Kasumi-1 (cell line): Measurements from ENCODE around the gene FBXO11.

Experiments used
- DNase-seq, 2 experiments: peaks; one replicate each; lab custom pipeline; 2025; lab: John Stamatoyannopoulos, UW

FBXO11 gene

GRCh38 chr2:47783486-47784351 lies 122.6 kb downstream of the FBXO11 start:
- peak; percentile 63 to 75 for DNase-seq

DNA sequence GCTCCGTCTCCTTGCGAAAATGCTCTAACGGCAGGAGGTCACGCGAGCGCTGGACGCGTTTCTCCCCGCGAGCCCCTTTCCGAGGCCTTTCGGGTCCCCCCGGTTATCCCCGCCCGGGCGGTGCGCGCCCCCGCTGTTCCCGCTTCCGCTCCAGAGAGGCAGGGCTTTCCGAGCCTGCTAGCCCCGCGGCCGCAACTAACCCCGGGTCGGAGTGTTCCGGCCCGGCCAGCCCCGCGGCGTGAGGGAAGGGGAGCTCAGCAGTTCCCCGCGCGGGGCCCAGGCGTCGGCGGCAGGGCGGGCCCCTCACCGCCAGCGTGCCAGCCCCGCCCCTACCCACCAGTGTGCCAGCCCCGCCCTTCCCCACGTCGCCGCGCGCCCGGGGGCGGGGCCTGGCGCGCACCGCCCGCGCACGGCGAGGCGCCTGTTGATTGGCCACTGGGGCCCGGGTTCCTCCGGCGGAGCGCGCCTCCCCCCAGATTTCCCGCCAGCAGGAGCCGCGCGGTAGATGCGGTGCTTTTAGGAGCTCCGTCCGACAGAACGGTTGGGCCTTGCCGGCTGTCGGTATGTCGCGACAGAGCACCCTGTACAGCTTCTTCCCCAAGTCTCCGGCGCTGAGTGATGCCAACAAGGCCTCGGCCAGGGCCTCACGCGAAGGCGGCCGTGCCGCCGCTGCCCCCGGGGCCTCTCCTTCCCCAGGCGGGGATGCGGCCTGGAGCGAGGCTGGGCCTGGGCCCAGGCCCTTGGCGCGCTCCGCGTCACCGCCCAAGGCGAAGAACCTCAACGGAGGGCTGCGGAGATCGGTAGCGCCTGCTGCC lies 123.4 kb downstream of the FBXO11 start, which contains the start of gene MSH6:
Gene MSH6, plus strand, starts transcription at position 475 of the 815 bp plus-strand sequence. Its CDS starts 89 bp downstream, at position 564.
- peak; percentile 74 to 75 for DNase-seq

GRCh38 chr2:47782381-47782670 lies 124.0 kb downstream of the FBXO11 start:
- DNase-seq = no peak

- DNase-seq = no peak
These were observed 126.9 kb downstream of the FBXO11 start for GRCh38 chr2:47779426-47779790.

- no peak for DNase-seq
These were observed 127.4 kb downstream of the FBXO11 start for GRCh38 chr2:47778698-47779425.

DNA sequence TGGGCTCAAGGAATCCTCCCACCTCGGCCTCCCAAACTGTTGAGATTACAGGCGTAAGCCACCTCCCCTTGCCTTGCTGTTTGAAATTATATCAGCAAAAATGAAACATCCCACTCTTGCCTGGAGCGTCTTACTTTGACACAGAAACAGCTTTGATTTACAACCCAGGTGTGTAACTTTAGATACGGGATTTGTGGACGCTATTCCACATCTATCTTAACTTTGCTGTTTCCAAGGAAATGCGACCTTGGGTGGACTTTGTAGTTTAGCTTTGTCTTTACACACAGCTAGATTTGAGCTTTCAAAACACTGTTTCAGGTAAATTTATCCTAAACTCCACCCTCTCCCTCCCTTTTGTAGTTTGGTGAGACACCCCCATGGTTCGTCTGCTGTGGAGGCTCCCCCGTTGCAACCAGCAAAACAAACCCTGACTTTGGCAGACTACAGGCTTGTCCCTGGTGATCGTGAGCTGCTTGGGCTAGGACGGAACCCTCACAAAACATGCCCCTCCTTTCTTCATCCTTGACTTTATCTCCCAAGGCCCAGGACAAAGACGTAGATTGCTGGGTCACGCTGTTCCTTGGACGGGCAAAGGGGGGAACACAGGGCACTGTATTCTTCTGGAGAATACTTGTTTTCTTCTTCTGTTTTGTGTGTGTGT lies 128.9 kb downstream of the FBXO11 start:
- DNase-seq = no peak

- no peak for DNase-seq
These were observed 131.7 kb downstream of the FBXO11 start for GRCh38 chr2:47774567-47774966.

GRCh38 chr2:47772343-47772742 lies 134.0 kb downstream of the FBXO11 start:
- no peak for DNase-seq

- DNase-seq = peak; percentile 17 to 19
These were observed 135.1 kb downstream of the FBXO11 start for GRCh38 chr2:47771211-47771610.

DNA sequence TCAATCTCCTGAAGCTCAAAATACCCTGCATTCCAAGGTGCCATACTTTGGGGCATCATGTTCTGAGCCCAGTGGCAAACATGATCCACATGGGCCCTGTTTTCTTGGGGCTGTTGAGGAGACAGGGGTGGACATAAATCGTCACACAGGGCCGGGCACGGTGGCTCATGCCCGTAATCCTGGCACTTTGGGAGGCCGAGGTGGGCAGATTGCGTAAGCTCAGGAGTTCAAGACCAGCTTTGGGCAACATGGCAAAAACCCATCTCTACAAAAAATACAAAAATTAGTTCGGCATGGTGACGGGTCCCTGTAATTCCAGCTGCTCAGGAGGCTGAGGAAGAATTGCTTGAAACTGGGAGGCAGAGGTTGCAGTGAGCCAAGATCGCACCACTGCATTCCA lies 137.0 kb downstream of the FBXO11 start:
- no peak for DNase-seq

DNA sequence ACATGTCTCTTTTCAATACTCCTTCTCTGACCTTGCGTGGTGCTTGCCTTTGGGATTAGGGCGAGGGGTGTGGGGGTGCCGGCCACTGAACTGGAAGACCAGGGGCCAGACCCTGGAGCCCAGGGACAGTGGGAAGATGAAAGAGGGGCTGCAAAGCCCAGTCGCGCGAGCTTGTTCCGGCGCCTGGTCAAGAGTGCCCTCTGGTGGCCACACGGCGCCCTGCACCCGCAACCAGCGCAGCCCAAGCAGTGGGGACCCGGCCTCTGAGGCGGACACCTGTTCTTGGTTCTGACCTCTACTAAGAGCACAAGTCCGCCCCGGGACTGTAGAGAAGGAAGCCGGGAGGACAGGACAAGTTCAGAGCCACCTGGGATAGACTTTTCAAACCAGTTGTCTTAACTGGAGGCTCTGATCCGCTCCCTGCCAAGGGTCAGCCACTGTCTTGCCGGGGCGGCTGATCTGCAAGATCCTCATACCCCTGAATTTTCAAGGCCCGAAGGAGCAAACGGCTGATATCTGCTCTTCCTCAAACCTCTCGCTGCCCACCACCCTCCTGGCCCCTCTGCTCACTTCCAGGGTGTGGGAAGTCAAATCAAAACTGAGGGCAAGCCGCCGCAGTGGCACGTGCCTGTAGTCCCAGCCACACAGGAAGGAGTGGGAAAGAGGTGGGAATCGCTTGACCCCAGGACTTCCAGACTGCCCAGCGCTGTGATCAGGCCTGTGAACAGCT lies 138.3 kb downstream of the FBXO11 start:
- DNase-seq = peak; percentile 37 to 50

DNA sequence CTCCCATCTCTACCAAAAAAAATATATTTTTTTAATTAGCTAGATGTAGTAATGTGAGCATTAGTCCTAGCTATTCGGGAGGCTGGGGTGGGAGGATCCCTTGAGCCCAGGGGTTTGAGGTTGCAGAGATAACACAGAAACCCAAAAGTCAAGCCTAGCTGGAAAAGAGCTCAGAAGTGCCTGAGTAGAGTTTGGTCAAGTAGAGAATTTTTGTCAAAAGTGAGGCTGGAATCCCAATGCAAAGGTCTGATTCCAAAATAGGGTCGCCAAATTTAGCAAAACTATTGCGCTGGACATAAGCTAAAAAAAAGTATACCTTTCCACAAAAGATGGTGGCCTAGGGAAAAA lies 138.8 kb downstream of the FBXO11 start:
- no peak for DNase-seq

DNA sequence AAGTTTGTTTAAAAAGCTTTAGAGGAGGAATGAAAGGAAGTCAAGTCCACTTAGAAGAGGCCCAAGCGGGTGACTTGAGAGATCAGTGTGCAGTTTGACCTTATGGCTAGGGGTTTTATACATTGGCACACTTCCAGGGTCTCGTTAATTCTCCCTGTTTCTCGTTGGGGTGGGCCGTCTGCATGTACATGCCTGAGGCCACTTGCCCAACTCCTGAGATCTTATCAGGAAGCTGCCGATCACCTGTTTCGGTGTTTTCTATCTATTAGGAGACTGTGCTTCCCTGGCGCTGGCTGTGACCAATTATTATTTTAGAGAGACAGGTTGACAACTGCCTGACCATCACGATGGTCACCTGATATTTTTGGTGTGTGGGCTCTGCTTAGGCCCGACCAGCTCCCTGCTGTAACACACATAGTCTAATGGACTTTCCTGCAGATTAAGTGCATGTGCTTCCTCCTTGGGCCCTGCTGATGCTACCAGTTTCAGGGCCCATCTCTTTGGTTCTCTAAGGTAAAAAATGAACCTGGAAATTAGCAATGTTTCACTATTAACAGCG lies 154.4 kb downstream of the FBXO11 start:
- no peak for DNase-seq

- DNase-seq = no peak
These were observed 158.4 kb downstream of the FBXO11 start for GRCh38 chr2:47747878-47748277.

DNA sequence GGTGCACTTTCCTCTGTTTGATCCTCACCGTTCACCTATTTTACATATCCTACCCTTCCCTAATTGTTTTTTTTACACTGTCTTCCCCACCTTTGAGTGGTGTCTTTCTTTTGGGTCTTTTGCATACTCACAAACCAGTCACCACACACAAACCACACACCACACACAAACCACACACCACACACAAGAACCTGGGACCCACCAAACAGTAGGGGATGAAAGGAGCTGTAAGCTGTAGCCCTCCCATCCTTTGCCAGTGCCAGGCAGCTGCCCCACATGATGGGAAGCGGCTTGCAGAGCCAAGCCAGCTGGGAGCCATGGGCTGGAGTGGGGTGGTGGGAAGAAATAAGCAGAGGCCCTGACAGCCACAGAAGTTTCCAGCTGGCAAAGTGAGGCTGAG lies 162.2 kb downstream of the FBXO11 start:
- no peak for DNase-seq

GRCh38 chr2:47741637-47742036 lies 164.7 kb downstream of the FBXO11 start:
- no peak for DNase-seq

GRCh38 chr2:47741101-47741500 lies 165.2 kb downstream of the FBXO11 start:
- no peak for DNase-seq
